Measurements from ENCODE around the gene TRAFD1.
"Not testable (repeated sequence)": the region's sequence is repeated elsewhere in the genome, so short reads cannot be mapped to it uniquely, and the experiment has no call there.

Gene TRAFD1

GRCh38 chr12:112110787-112111662 is 14.3 kb upstream of the TRAFD1 start:
- intact Hi-C loops (cut with DNase I); DNase-seq: not testable (repeated sequence)

- DNase-seq: peak in 1 of 42 donors; percentile 19
Observed at GRCh38 chr12:112111931-112112330, 13.4 kb upstream of the TRAFD1 start.

GRCh38 chr12:112112409-112113133 is 12.8 kb upstream of the TRAFD1 start:
- no peak for DNase-seq
- intact Hi-C loops (cut with DNase I): no loop called here

More at GRCh38 chr12:112111931-112112330, 13.4 kb upstream of the TRAFD1 start:
- intact Hi-C loops (cut with DNase I): no loop called here

- DNase-seq: peak in 1 of 42 donors; percentile 16
- intact Hi-C loops (cut with DNase I): no loop called here
Observed at GRCh38 chr12:112115259-112116045, 9.9 kb upstream of the TRAFD1 start.

GRCh38 chr12:112116232-112117060 is 8.9 kb upstream of the TRAFD1 start:
- intact Hi-C loops (cut with DNase I): no loop called here

GRCh38 chr12:112117685-112118084 is 7.7 kb upstream of the TRAFD1 start:
- DNase-seq: no peak
- intact Hi-C loops (cut with DNase I): no loop called here

More at GRCh38 chr12:112116232-112117060, 8.9 kb upstream of the TRAFD1 start:
- DNase-seq: peak; percentile 68 to 94 (median 88)

- peak; percentile 32 to 88 (median 55) for DNase-seq
- intact Hi-C loops (cut with DNase I): loop anchor here (10.0 kb wide), 2 partner anchors 63 to 263 kb away; partner anchors contain the start of gene HECTD4
Observed at GRCh38 chr12:112121780-112122565, 3.4 kb upstream of the TRAFD1 start.

- intact Hi-C loops (cut with DNase I): loop anchor here (10.0 kb wide), 2 partner anchors 62 to 262 kb away; partner anchors contain the start of gene HECTD4
- DNase-seq: peak in 2 of 42 donors; percentile 0 to 32
Observed at GRCh38 chr12:112122823-112123690, 2.3 kb upstream of the TRAFD1 start.

- DNase-seq: peak in 1 of 42 donors; percentile 1
- intact Hi-C loops (cut with DNase I): loop anchor here (1.0 to 10.0 kb wide), 3 partner anchors 17 to 260 kb away; partner anchors contain the start of genes HECTD4 and NAA25
Observed at GRCh38 chr12:112124918-112125249, 476 bp upstream of the TRAFD1 start.

- peak in 5 of 42 donors; percentile 12 to 27 (median 16) for DNase-seq
- intact Hi-C loops (cut with DNase I): loop anchor here (1.0 to 10.0 kb wide), 3 partner anchors 18 to 259 kb away; partner anchors contain the start of genes HECTD4 and NAA25
Observed at GRCh38 chr12:112126000-112126438, 659 bp downstream of the TRAFD1 start.

- intact Hi-C loops (cut with DNase I): loop anchor here (10.0 kb wide), 2 partner anchors 58 to 258 kb away; partner anchors contain the start of gene HECTD4
Observed at GRCh38 chr12:112126911-112127310, 1.6 kb downstream of the TRAFD1 start.

GRCh38 chr12:112130441-112130998 is 5.2 kb downstream of the TRAFD1 start:
- no peak for DNase-seq
- intact Hi-C loops (cut with DNase I): no loop called here

More at GRCh38 chr12:112126911-112127310, 1.6 kb downstream of the TRAFD1 start:
- DNase-seq: no peak

- DNase-seq: no peak
- intact Hi-C loops (cut with DNase I): no loop called here
Observed at GRCh38 chr12:112131686-112132085, 6.3 kb downstream of the TRAFD1 start.

GRCh38 chr12:112133418-112133817 is 8.1 kb downstream of the TRAFD1 start:
- DNase-seq: no peak
- intact Hi-C loops (cut with DNase I): no loop called here

- DNase-seq: peak in 1 of 42 donors; percentile 2
- intact Hi-C loops (cut with DNase I): no loop called here
Observed at GRCh38 chr12:112134731-112135130, 9.4 kb downstream of the TRAFD1 start.

GRCh38 chr12:112140728-112141127 is 15.4 kb downstream of the TRAFD1 start:
- DNase-seq: peak in 5 of 42 donors; percentile 7 to 33 (median 19)

More at GRCh38 chr12:112140728-112141127, 15.4 kb downstream of the TRAFD1 start:
- intact Hi-C loops (cut with DNase I): no loop called here
